HG02840 (cell line): Measurements from ENCODE around the gene ICAM4.

Experiments used
- ATAC-seq: cut with Tn5 transposase; IDR thresholded peaks from one replicate; pipeline ENCODE4 v1.9.1; 2021; ENCODE audit warnings: mild to moderate bottlenecking, moderate library complexity, moderate number of reproducible peaks; ENCODE audit not compliant: unreplicated experiment, low FRiP score

The ICAM4 gene

DNA sequence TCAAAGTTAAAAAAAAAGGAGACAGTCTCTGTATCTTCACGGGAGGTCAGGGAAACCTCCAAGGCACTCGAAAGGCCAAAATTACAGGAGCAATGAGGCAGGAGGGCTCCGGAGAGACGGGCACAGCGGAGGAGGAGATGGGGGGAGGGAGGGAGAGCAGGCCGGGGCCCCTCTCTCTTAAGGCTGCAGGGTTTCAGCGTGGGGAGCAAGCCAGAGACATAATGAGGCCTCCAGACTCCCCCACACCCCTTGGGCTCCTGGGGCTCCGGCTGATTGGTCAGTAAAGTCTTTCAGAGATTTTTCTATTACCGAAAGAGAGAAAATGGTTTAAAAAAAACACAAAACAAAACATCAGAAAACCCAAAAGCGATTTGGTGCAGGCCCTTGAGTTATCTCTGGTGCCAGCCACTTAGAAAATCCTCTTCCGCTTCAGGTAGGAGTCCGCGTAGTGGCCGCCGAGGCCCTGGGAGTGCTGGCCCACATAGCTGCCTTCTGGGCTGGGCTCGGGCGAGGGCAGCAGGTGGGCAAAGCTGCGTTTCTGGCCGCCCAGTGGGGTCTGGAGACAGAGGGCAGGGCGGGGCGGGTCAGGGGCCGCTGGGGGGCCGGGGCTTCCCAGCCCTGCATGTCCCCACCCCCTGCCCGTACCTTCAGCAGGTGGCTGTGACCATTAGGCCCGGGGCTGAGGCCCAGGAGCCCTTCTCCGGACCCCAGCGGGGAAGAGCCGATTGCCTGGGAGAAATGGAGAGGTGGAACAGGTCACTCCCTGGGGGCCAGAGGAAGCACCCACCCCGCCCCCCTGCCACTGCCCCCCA is 30.5 kb downstream of the ICAM4 start:
- no peak for ATAC-seq

DNA sequence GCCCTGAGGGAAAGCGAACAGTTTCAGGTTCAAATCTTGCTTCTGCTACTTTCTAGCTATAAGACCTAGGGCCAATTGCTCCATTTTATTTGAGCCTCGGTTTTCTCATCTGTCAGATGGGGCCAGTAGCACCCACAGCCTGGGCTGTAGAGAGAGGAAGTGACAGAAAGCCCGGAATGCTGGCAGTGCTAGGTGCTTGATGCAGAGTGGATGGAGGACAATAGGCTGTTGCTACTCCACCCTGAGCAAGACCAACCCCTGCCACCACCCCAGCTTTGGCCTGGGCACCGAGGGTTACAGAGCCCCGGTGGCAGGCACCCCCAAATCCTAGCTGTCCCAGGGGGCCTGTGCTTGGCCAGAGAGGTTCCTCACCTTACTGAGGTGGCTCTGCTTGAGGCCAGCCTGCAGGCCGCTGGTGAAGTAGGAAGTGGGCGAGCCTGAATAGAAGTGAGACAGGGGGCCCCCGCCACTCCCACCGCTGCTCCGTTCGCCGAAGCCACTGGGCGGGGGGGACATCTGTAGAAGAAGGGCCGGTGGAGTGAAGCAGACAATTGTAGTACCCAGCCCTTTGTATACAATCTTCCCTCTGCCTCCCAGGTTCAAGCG is 31.2 kb downstream of the ICAM4 start:
- ATAC-seq: no peak

DNA sequence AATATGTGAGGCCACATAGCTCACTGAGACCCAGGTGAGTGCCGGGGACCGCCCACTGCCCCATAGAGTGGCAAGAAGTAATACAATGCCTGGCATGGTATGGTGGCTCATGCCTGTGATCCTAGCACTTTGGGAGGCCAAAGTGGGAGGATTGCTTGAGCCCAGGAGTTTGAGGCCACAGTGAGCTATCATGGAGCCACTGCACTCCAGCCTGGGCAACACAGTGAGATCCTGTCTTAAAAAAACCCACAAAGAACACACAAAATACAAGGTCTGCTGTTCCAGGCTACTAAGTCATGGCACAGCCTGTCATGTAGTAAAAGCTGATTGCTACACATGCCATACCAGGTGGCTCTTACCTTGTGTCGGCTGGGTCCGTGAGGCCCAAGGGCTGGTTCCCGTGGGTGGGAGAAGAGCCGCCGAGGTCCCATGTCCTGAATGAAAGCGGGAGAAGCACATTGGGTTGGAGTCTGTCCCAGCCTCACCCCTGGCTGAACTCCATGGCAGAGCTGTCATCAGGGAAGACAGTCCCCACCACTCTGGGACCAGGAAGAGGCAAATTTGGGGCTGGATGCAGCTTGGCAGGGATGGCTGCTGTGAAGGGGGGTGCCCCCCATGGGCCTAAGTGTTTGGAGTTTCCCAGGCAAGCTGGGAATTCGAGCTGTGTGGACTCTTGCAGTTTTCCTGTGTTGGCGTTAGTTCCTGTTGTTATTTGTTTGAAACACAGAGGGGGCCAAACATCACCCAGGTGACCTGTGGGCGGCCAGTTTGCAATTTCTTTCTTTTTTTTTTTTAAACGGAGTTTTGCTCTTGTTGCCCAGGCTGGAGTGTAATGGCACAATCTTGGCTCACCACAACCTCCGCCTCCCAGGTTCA is 32.3 kb downstream of the ICAM4 start:
- no peak for ATAC-seq

DNA sequence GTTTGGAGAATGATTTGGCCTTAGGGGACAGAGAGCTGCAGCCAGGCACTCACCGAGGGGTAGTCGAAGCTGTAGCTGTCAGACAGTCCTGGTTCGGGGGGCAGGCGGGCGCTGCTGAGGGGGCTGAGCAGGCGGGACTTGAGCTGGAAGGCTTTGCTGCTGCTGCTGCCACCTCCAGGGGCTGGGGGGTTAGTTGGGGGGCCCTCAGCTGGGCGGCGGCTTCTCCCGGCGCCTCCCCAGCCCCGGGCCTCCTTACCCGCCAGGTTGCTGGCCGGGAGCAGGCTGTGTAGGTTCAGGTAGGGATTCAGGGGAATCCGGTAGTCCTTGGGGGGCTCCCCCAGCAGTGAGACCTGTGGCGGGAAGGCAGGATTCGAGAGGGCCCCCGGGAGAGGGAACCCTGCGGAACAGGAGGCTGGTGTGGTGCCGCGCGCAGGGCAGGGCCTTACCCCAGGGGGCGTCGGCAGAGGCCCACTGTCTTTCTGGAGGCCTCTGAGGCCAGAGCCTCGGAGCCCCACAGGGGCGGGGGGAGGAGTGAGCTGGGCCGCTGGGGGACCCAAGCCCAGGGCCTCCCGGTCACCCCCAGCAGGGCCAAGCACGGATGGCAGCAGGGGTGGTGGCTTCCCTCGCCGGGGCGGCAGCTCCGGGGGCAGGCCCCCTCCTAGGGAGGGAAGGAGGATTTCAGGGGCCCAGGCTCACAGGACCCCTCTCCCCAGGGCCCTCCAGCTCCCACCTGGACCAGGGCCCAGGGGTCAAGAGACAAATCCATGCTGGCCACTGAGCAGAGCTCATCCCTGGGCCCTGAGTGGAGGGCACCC is 34.1 kb downstream of the ICAM4 start:
- no peak for ATAC-seq

DNA sequence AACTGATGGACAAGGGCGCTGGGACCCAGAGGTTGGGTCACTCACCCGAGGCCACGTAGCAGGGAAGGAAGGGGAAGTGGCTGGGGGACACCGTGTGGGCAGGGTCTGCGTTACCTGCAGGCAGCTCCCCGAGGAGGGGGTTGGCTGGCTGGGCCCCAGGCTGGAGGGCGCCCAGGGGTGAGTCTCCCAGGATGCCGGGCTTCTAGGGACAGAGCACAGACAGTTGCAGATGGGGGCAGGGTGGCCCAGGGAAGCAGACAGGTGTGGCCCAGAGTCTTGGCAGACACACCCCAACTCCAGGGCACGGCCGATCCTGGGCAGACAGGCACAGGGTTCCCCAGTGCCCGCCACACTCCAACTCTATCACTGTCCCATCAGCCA is 34.7 kb downstream of the ICAM4 start:
- no peak for ATAC-seq

DNA sequence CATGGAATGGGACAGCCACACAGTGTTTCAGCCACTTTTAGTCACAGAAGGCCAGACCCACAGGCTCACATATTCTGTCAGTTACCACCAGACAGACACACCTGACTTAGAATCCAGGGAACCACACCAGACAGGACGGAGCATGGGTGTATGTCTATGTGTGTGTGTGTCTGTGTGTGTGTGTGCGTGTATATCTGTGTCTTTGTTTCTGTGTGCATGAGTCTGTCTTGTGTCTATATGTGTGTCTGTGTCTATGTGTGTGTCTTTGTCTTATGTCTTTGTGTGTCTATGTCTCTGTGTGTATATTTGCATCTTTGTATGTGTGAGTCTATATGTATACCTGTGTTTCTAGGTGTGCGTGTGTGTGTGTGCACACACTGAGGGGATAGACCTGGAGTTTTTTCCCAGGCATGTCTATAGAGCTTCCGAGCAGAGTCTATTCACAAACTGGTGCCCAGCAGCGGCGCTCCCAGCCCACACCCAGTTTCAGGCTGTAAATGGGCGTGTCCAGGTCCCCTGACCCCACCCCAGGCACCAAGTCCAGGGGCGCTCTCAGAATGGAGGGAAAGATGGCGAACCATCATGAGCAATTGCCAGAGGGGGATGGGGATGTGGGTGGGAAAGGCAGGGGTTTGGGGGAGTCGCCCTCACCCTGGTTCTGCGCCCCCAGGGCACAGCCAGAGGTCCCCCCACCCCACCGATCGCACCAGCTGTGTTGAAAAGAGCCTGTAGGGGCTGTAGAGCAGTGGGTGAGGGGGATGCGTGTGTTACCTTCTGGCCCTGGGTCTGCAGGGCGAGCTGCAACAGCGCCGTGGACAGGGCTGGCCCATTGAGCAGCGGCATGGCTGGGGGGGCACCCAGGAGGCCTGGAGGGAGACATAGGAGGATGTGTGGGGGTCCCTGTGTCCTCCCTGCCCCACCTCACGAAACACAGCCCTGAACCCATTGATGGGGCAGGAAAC is 35.4 kb downstream of the ICAM4 start:
- ATAC-seq: no peak

DNA sequence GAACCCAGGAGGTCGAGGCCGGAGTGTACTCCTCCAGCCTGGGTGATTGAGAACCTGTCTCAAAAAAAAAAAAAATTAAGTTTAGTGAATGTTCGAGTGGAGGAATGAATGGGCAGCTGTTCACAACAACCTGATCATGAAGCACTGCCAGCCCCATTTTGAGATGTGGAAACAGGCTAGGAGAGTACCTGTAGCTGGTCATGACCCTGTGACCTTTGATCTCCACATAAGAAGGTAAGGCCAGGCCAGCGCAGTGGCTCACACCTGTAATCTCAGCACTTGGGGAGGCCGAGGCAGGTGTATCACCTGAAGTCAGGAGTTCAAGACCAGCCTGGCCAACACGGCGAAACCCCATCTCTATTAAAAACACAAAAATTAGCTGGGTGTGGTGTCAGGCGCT is 39.0 kb downstream of the ICAM4 start:
- no peak for ATAC-seq

DNA sequence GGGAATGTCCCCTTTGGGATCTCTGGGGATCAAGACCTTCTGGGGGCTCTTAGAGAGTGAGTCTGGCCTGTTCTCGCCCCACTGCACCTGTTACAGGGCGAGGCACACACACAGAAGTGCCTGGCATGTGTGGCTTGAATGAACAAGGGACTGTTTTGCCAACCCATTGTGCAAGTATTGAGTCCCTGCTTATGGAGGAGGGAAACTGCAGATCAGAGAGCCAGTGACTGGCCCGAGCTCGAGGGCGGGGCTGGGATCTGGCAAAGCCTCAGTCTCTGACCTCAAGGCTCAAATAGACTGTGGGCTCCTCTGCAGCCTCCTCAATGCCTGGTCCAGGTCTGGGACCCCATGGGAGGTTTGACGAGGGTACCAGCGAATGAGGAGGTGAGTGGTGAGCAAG is 41.0 kb downstream of the ICAM4 start:
- ATAC-seq: no peak

DNA sequence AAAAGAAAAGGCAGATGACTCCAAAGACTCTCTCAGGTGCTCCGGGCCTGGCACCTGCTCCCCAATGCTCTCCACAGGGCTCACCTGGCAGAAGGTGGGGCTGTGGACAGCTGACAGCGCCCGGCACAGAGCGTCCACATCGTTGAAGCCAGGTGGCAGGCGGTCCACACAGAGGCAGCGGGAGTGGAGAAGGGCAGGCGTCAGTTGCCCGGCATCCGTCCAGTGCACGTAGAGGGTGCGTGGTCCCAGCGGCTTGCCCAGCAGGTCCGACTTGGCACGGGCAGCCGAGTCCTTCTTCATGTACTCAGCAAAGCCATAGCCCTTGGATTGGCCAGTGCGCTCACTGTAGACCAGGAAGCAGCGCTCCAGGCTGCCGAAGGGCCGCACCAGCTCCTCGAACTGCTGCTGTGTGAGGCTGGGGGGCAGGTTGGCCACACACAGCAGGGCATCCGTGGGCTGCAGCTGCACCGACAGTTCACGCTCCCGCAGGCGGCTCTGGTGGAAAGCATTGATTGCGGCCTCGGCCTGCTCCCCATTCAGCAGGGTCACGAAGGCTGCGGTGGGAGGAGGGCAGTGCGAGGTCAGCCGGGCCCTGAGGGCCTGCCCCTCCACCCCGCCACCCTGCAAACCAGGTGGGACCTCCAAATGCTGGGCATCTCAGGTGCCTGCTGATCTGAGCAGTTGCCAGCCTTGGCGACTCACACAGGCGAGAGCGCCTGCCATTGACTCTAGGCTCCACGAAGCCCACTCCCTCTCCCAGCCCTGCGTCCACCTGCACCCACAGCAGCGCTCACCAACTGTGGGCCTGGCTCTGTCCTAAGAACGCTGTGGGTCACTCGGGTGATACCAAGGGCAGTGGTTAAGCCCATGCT is 42.0 kb downstream of the ICAM4 start:
- ATAC-seq: no peak

DNA sequence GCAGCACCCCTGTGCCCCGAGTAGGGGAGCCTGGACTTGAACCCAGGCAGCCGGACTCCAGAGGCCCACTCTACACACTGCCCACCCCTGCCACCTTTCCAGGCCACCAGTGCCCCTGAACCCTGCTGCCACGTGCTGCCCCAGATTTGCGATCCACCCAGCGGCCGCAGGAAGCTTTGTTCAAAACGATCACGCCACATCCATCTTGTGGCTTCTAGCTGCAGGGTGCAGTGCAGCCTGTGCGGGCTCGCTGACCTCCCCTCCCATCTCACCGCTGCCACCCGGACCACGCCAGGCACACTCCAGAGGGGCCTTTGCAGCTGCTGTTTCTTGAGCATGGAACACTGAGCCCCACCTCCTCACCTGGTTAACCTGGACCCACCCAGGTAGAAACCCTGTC is 42.8 kb downstream of the ICAM4 start:
- ATAC-seq: no peak

DNA sequence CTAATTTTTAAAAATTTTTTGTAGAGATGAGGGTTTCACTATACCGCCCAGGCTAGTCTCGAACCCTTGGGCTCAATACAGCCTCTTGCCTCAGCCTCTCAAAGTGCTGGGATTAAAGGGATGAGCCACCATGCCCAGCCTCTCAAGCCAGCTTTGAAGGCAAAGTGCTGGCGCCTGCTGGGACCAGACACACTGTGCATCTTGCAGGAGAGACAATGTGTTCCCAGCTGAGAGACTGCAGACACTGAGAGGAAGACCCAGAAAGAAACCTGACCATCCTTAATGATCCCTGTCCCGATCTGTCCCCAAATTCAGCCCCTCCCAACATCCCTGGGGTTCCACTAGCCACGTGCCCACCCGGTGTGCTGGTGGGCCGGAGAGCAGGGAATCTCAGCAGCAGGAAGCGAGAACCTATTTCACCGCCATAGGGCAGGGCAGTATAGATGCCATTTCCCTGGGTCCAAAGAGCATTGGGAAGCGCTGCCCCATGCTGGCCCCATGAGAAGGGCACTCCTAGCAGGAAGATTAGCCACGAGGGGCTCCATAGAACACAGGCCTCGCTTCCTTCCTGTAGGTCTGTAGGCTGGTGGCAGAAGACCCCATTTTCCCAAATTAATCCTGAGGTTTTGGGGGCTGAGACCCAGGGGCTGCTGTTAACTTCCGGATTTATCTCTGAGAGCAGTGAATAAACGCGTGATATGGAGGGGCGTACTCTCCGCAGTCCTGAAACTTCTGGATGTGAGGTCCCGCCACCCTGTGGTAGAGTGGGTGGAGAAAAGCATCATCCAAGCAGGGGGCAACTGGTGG is 45.6 kb downstream of the ICAM4 start:
- ATAC-seq: no peak

DNA sequence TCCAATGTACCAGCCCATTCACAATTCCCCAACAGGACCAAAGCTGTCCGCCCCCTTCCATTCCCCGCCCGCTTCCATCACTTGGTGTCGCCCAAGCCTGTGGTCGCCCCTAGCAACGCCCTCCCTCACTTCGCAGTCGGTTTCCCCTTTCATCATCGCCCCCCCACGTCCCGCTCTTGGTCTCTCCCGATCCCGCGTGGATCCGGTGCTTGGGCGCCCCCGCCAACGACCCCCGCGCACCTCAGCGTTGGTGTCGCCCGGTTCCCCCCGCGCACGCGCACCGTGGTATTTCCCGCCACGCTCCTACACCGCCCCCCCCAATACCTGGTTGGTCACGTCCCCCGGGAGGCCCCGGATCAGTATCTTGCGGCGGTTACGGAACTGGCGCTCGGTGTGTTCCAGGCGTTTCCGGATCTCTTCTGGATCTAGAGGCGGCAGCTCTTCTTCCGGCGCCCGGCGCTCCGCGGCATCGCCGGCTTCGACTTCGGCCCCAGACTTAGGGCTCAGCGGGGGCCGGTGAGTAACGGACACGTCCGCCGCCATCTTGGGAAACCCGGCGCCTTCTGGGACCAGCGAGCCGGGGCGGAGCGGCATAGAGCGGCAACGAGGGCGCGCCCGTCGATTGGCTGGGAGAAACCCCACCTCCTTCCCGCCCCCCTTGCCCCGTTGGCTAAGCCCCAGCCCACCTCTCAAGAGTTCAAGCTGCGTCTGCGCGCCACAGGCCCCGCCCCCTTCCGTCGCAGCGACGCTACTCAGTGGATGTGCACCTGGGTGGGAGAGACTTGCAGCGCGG is 46.4 kb downstream of the ICAM4 start, which contains the start of gene RAVER1:
RAVER1 (minus strand) TSS at position 565 of the 793 bp plus-strand sequence; CDS start at position 543, 22 bp downstream.
- peak; percentile 82 for ATAC-seq

DNA sequence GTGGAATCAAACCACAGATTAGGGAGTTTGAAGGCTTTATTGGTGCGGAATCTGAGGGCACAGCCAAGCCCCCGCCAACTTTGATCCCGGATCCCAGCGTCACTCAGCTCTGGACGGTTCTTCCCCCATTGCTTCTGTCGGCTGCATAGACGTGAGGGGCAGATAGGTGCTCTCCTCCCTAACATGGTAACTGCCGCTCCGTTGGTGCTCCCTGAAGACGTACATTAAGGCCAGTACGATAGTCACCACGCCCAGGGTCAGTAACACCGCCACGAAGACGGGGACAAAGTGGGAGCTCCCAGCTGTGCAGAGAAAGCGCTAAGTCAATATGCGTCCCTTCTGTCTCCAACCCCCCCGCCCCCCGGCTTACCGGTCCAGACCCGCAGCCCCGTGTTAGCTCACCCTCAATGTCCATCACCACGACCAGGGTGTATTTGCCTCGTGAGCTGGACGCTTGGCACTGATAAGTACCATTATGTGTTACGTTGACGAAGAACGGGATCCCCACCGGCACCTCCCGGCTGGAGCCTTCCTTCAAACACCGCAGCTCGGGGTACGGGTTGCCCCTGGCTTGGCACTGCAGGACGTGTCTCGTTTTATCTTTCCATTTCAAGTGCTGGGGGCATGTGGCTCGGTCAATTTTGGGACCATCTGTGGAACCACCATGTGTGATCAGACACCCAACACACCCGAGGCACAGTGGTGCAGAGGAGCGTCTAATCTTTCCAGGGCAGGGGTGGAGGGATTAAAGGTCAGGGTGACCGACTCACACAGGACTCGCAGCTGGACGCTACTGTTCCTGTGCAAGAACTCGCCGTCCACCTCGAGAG is 47.2 kb downstream of the ICAM4 start:
- no peak for ATAC-seq

DNA sequence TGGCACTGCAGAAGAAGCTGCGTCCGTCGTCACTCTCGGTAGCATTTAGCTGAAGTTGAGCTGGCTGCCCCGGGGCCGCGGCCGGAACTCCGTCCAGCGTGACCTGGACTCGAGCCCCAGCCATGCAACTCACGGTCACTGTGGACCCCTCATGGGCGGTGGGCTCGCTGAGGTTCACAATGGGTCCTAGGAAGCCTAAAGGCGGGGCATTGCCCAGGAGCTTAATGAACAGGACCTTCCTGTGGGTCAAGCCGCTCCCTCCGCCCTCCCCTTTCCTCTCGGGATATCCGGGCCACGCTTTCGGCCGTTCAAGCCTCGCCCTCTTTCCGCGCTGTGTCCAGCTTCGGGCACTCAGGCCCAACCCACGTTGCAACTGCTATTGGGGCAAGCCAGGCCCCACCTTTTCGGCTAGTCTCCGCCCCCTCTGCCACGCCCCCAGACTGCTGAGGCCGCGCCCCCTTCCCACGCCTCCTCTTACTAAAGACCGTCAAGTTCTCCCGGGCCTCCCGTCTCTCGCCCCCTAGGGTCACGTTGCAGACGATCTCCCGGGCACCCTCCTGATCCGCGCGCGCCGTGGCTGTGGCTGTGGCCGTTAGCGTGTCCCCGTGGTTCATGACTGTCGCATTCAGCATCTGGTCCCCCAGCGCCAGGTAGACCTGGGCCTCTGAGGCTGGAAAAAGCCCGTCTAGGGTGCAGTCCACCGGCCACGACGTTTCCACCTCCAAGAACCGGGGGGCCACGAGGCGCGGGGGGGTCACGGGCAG is 48.0 kb downstream of the ICAM4 start:
- ATAC-seq: no peak

DNA sequence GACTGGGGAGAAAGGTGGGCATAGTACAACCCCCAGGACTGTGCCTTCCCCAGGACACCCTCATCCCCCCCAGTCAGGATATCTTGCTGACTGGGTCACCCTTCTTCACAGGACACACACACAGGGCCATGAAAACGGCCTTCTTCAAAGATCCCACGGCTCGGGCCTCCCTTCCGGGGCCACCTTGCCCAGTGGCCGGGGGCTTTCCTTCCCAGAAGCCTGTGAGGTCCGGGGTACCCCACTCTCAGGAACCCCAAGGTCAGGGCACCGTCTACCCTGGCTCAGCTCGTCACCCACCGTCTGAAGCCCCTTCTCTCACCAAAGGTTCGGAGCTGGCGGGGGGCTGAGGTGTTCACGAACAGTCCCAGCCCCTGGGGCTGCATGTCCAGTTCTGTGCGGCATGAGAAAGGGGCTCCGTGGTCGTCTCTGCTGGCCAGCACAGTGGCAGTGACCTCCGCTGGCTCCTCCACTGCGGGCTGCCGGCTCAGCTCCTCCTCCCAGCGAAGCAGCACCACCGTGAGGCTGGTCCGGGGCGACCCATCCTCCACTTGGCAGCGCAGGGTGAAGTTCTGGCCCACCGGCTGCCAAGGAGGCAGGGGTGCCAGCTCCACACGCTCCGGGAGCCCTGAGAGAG is 48.7 kb downstream of the ICAM4 start:
- ATAC-seq: no peak
